ENCODE results near the gene C5AR2.
A peak's percentile ranks its signal among the peaks of the same experiment; 100 is the strongest.
"Not testable (repeated sequence)": the region's sequence is repeated elsewhere in the genome, so short reads cannot be mapped to it uniquely, and the experiment has no call there.

C5AR2 gene

GRCh38 chr19:47331931-47332547 is at the start of gene C5AR2:
C5AR2 (plus strand) TSS chr19:47332175; CDS start chr19:47340800, 8,625 bp downstream.
- peak; percentile 52 for DNase-seq (ENCODE audit: low spot score)

- no peak for DNase-seq (ENCODE audit: low spot score)
Measured at GRCh38 chr19:47283405-47284059, 48.4 kb upstream of the C5AR2 start.

- DNase-seq (ENCODE audit: low spot score): peak; percentile 33
Measured at GRCh38 chr19:47284324-47284899, 47.6 kb upstream of the C5AR2 start.

- DNase-seq (ENCODE audit: low spot score): peak; percentile 80
Measured at GRCh38 chr19:47296036-47296435, 35.9 kb upstream of the C5AR2 start.

- DNase-seq (ENCODE audit: low spot score): not testable (repeated sequence)
Measured at GRCh38 chr19:47300867-47301266, 31.1 kb upstream of the C5AR2 start.

GRCh38 chr19:47302249-47302648 is 29.7 kb upstream of the C5AR2 start:
- DNase-seq (ENCODE audit: low spot score): no peak

- no peak for DNase-seq (ENCODE audit: low spot score)
Measured at GRCh38 chr19:47303966-47304365, 28.0 kb upstream of the C5AR2 start.

- peak; percentile 91 for DNase-seq (ENCODE audit: low spot score)
Measured at GRCh38 chr19:47305309-47305751, 26.6 kb upstream of the C5AR2 start.

GRCh38 chr19:47306303-47306702 is 25.7 kb upstream of the C5AR2 start:
- no peak for DNase-seq (ENCODE audit: low spot score)

GRCh38 chr19:47309038-47309437 is 22.9 kb upstream of the C5AR2 start:
- DNase-seq (ENCODE audit: low spot score): peak; percentile 34

- DNase-seq (ENCODE audit: low spot score): no peak
Measured at GRCh38 chr19:47309608-47310007, 22.4 kb upstream of the C5AR2 start, which contains the start of gene C5AR1. C5AR1 (plus strand) TSS chr19:47309861; CDS start chr19:47309896, 35 bp downstream.

GRCh38 chr19:47310323-47310722 is 21.7 kb upstream of the C5AR2 start:
- no peak for DNase-seq (ENCODE audit: low spot score)

GRCh38 chr19:47310819-47311218 is 21.2 kb upstream of the C5AR2 start:
- DNase-seq (ENCODE audit: low spot score): no peak

- DNase-seq (ENCODE audit: low spot score): no peak
Measured at GRCh38 chr19:47312366-47313006, 19.5 kb upstream of the C5AR2 start.

GRCh38 chr19:47313754-47314295 is 18.1 kb upstream of the C5AR2 start:
- DNase-seq (ENCODE audit: low spot score): no peak

GRCh38 chr19:47315125-47315821 is 16.7 kb upstream of the C5AR2 start:
- DNase-seq (ENCODE audit: low spot score): peak; percentile 92

- DNase-seq (ENCODE audit: low spot score): no peak
Measured at GRCh38 chr19:47316513-47316912, 15.5 kb upstream of the C5AR2 start.

GRCh38 chr19:47319923-47320871 is 11.8 kb upstream of the C5AR2 start:
- no peak for DNase-seq (ENCODE audit: low spot score)

GRCh38 chr19:47321630-47322029 is 10.3 kb upstream of the C5AR2 start:
- no peak for DNase-seq (ENCODE audit: low spot score)

GRCh38 chr19:47322058-47322457 is 9.9 kb upstream of the C5AR2 start:
- no peak for DNase-seq (ENCODE audit: low spot score)

GRCh38 chr19:47323409-47323808 is 8.6 kb upstream of the C5AR2 start:
- DNase-seq (ENCODE audit: low spot score): no peak
